Keratinocyte (primary cell): ENCODE results near the gene QSOX2. TPM values are rescaled to one million over a fixed set of nuclear protein-coding genes. Genes with fewer than 3 reads are reported as not detected.

Source experiments
- DNase-seq: peaks from one replicate; pipeline ENCODE4 v3.0.0-alpha.2; 2011; ENCODE audit warnings: low read depth, missing footprints, low spot score
- FAIRE-seq: peaks from 2 replicates; lab custom pipeline; 2011; peaks lifted over from hg19 to GRCh38; lab: Jason Lieb, UNC
- H2AFZ ChIP-seq: 2 replicates; pipeline ENCODE4 v1.6.0; 2012; ENCODE audit warnings: low read length, control low read depth, inconsistent platforms; ENCODE audit not compliant: control insufficient read depth
- H3K27ac ChIP-seq: 2 replicates; pipeline ENCODE4 v1.5.1; 2011; ENCODE audit warnings: low read length; ENCODE audit not compliant: control insufficient read depth, insufficient read depth
- H3K27me3 ChIP-seq: 3 replicates; pipeline ENCODE4 v1.6.0; 2011; ENCODE audit warnings: low read length; ENCODE audit not compliant: control insufficient read depth, insufficient read depth; ENCODE audit errors: extremely low read depth
- H3K36me3 ChIP-seq, 2 experiments: 2 replicates in 1 of 2; 3 replicates in 1 of 2; pipeline ENCODE4 v1.5.1; 2011; ENCODE audit warnings: low read length in 2 of 2, mild to moderate bottlenecking in 1 of 2; ENCODE audit not compliant: control insufficient read depth in 2 of 2, insufficient read depth in 2 of 2; ENCODE audit errors: extremely low read depth in 1 of 2
- H3K4me1 ChIP-seq: 3 replicates; pipeline ENCODE4 v1.5.1; 2011; ENCODE audit warnings: low read length; ENCODE audit not compliant: control insufficient read depth, insufficient read depth; ENCODE audit errors: extremely low read depth
- H3K4me2 ChIP-seq: 3 replicates; pipeline ENCODE4 v1.6.0; 2011; ENCODE audit warnings: low read depth, low read length; ENCODE audit not compliant: control insufficient read depth, insufficient read depth; ENCODE audit errors: extremely low read depth
- H3K4me3 ChIP-seq, 3 experiments: fragments of 200-600 bp in 1 of 3; sonication (generic) in 1 of 3; 2 replicates in 2 of 3; 3 replicates in 1 of 3; pipeline ENCODE4 v1.5.1; 2011 to 2016; ENCODE audit warnings: low read length in 3 of 3, mild to moderate bottlenecking in 3 of 3, control low read depth in 2 of 3, inconsistent platforms in 1 of 3, low read depth in 1 of 3, mixed read lengths in 1 of 3, mixed run types in 1 of 3, moderate library complexity in 1 of 3; ENCODE audit not compliant: control insufficient read depth in 2 of 3, insufficient read depth in 2 of 3; ENCODE audit errors: extremely low read depth in 1 of 3
- H3K79me2 ChIP-seq: 2 replicates; pipeline ENCODE4 v1.6.0; 2012; ENCODE audit warnings: low read length; ENCODE audit not compliant: control insufficient read depth, insufficient read depth
- H3K9ac ChIP-seq: 3 replicates; pipeline ENCODE4 v1.6.0; 2011; ENCODE audit warnings: low read length; ENCODE audit not compliant: control insufficient read depth, insufficient read depth; ENCODE audit errors: extremely low read depth
- H3K9me1 ChIP-seq: 3 replicates; pipeline ENCODE4 v1.6.0; 2011; ENCODE audit warnings: low read length; ENCODE audit not compliant: control insufficient read depth, insufficient read depth; ENCODE audit errors: extremely low read depth
- H3K9me3 ChIP-seq: 2 replicates; pipeline ENCODE4 v1.5.1; 2012; ENCODE audit warnings: low read depth, low read length; ENCODE audit not compliant: control insufficient read depth
- H4K20me1 ChIP-seq: 3 replicates; pipeline ENCODE4 v1.6.0; 2011; ENCODE audit warnings: low read length; ENCODE audit not compliant: control insufficient read depth, insufficient read depth; ENCODE audit errors: extremely low read depth
- CTCF ChIP-seq, 3 experiments: IDR thresholded peaks in 1 of 3; conservative IDR thresholded peaks in 1 of 3; optimal IDR thresholded peaks in 1 of 3; 2 replicates in 2 of 3; 3 replicates in 1 of 3; pipeline versions ENCODE3 to v1.5.1; 2011; ENCODE audit warnings: low read length in 3 of 3, mild to moderate bottlenecking in 3 of 3, moderate library complexity in 2 of 3, control low read depth in 1 of 3, inconsistent platforms in 1 of 3; ENCODE audit not compliant: insufficient read depth in 2 of 3; ENCODE audit errors: extremely low read depth in 1 of 3
- EZH2 ChIP-seq: IDR thresholded peaks from one replicate; pipeline ENCODE4 v1.6.1; 2012; ENCODE audit warnings: inconsistent platforms, mild to moderate bottlenecking, low read length, moderate library complexity
- dilution Hi-C: fragments of 300-500 bp; cut with MboI; formaldehyde crosslinking; loops from one replicate; pipeline ENCODE4 v1.7.0; 2020; ENCODE audit warnings: low sequenced_read_pairs; ENCODE audit not compliant: extremely low pct_ligation_motif_present
- polyA plus RNA-seq, 5 experiments: library from polyadenylated mRNA; depleted of rRNA in 3 of 5; stranded (reverse) in 3 of 5; stranded (forward) in 1 of 5; unstranded in 1 of 5; fragments of >200 nt; gene quantifications; 1 replicate in 1 of 5; 2 replicates in 3 of 5; 3 replicates in 1 of 5; pipeline versions ENCODE4 v1.2.1 to v1.2.3, GENCODE V29; 2011 to 2012; ENCODE audit warnings: missing spikeins in 2 of 5, low read depth in 1 of 5, low replicate concordance in 1 of 5

The QSOX2 gene
- polyA plus RNA-seq, 1 donor (not counting 4 experiments of a cell fraction or from before 2014, with no cell fraction given): 11.9 TPM

GRCh38 chr9:136284951-136285350, 39.3 kb upstream of the QSOX2 start:
- dilution Hi-C loops: no loop called here
- peaks cover 20% of the 10 kb centered on the region for H3K27me3 ChIP-seq
- no peak for FAIRE-seq

GRCh38 chr9:136284311-136284710, 38.7 kb upstream of the QSOX2 start:
- no peak for DNase-seq
- Histone ChIP-seq H2AFZ (no peak overlapping the region), H3K4me1 (peaks cover 3% of the 10 kb centered on the region), H3K4me3 (no peak overlapping the region), H3K36me3 (no peaks in the 10 kb centered on the region), H3K4me2 (no peak overlapping the region), H3K9me3 (no peaks in the 10 kb centered on the region), H3K27ac (no peak overlapping the region), H3K9ac (no peak overlapping the region), H3K27me3 (peaks cover 27% of the 10 kb centered on the region), H4K20me1 (no peaks in the 10 kb centered on the region), H3K9me1 (no peaks in the 10 kb centered on the region), H3K79me2 (no peaks in the 10 kb centered on the region)
- dilution Hi-C loops: no loop called here
- TF ChIP-seq EZH2 (no peak), CTCF (optimal IDR thresholded peaks at IDR 0.05 in 1 of 3, IDR thresholded peaks at IDR 0.05 in 1 of 3, conservative IDR thresholded peaks at IDR 0.05 in 1 of 3; ENCODE audit: extremely low read depth in 1 of 3, insufficient read depth in 2 of 3, low read length in 3 of 3) (no peak)
- no peak for FAIRE-seq

More at GRCh38 chr9:136284951-136285350, 39.3 kb upstream of the QSOX2 start:
- Histone ChIP-seq H3K9ac (no peak overlapping the region), H4K20me1 (no peaks in the 10 kb centered on the region), H3K4me3 (no peak overlapping the region), H3K4me1 (peaks cover 3% of the 10 kb centered on the region), H3K36me3 (no peaks in the 10 kb centered on the region), H3K9me3 (no peaks in the 10 kb centered on the region), H3K9me1 (no peaks in the 10 kb centered on the region), H3K79me2 (no peaks in the 10 kb centered on the region), H3K4me2 (no peak overlapping the region), H3K27ac (no peak overlapping the region), H2AFZ (no peak overlapping the region)
- no peak for TF ChIP-seq CTCF (optimal IDR thresholded peaks at IDR 0.05 in 1 of 3, IDR thresholded peaks at IDR 0.05 in 1 of 3, conservative IDR thresholded peaks at IDR 0.05 in 1 of 3; ENCODE audit: extremely low read depth in 1 of 3, insufficient read depth in 2 of 3, low read length in 3 of 3)
- TF ChIP-seq EZH2: no peak
- DNase-seq: no peak
